Measurements from ENCODE around the gene CMSS1.

CMSS1 gene

GRCh38 chr3:100081311-100081710 lies 263.6 kb downstream of the CMSS1 start:
- ATAC-seq = no peak
- TF ChIP-seq ARNTL (CRISPR knock-in tag; IDR thresholded peaks at IDR 0.05; ENCODE audit: borderline replicate concordance, low read depth) (no peak), ESRRG (CRISPR knock-in tag; IDR thresholded peaks at IDR 0.05) (no peak), ZNF565 (CRISPR knock-in tag; conservative IDR thresholded peaks at IDR 0.05; ENCODE audit: low read depth) (no peak), ZC3H10 (CRISPR knock-in tag; IDR thresholded peaks at IDR 0.05) (no peak), ZNF8 (CRISPR knock-in tag; IDR thresholded peaks at IDR 0.05) (no peak), PPARA (CRISPR knock-in tag; IDR thresholded peaks at IDR 0.05; ENCODE audit: borderline replicate concordance) (no peak), ZNF70 (CRISPR knock-in tag; IDR thresholded peaks at IDR 0.05) (no peak), ISL1 (CRISPR knock-in tag; IDR thresholded peaks at IDR 0.05) (no peak), CSDC2 (CRISPR knock-in tag; IDR thresholded peaks at IDR 0.05) (no peak), SNAI2 (CRISPR knock-in tag; IDR thresholded peaks at IDR 0.05) (no peak), CREB5 (CRISPR knock-in tag; IDR thresholded peaks at IDR 0.05; ENCODE audit: low read depth) (no peak), TSHZ2 (CRISPR knock-in tag; IDR thresholded peaks at IDR 0.05) (no peak), TOX (CRISPR knock-in tag; IDR thresholded peaks at IDR 0.05; ENCODE audit: borderline replicate concordance) (no peak), RARB (CRISPR knock-in tag; IDR thresholded peaks at IDR 0.05) (no peak), CSRNP3 (CRISPR knock-in tag; IDR thresholded peaks at IDR 0.05) (no peak)

GRCh38 chr3:100081986-100082692 lies 264.5 kb downstream of the CMSS1 start:
- no peak for TF ChIP-seq RARB (CRISPR knock-in tag; IDR thresholded peaks at IDR 0.05)
- no peak for TF ChIP-seq TOX (CRISPR knock-in tag; IDR thresholded peaks at IDR 0.05; ENCODE audit: borderline replicate concordance)
- no peak for TF ChIP-seq ZNF565 (CRISPR knock-in tag; conservative IDR thresholded peaks at IDR 0.05; ENCODE audit: low read depth)
- TF ChIP-seq SNAI2 (CRISPR knock-in tag; IDR thresholded peaks at IDR 0.05) = no peak
- TF ChIP-seq PPARA (CRISPR knock-in tag; IDR thresholded peaks at IDR 0.05; ENCODE audit: borderline replicate concordance) = no peak
- no peak for TF ChIP-seq PATZ1 (CRISPR knock-in tag; IDR thresholded peaks at IDR 0.05; ENCODE audit: borderline replicate concordance)
- TF ChIP-seq CREB5 (CRISPR knock-in tag; IDR thresholded peaks at IDR 0.05; ENCODE audit: low read depth) = no peak
- no peak for TF ChIP-seq OSR1 (CRISPR knock-in tag; IDR thresholded peaks at IDR 0.05)
- no peak for TF ChIP-seq TSHZ2 (CRISPR knock-in tag; IDR thresholded peaks at IDR 0.05)
- TF ChIP-seq BACH2 (CRISPR knock-in tag; IDR thresholded peaks at IDR 0.05; ENCODE audit: borderline replicate concordance) = no peak
- TF ChIP-seq ZNF8 (CRISPR knock-in tag; IDR thresholded peaks at IDR 0.05) = no peak
- TF ChIP-seq ESRRG (CRISPR knock-in tag; IDR thresholded peaks at IDR 0.05) = no peak
- no peak for TF ChIP-seq ISL1 (CRISPR knock-in tag; IDR thresholded peaks at IDR 0.05)
- TF ChIP-seq ARNTL (CRISPR knock-in tag; IDR thresholded peaks at IDR 0.05; ENCODE audit: borderline replicate concordance, low read depth) = no peak
- TF ChIP-seq GLIS3 (CRISPR knock-in tag; IDR thresholded peaks at IDR 0.05) = no peak
- no peak for ATAC-seq

All from SK-N-SH treated with all-trans-retinoic acid at 6 μM for 48 hours (cell line).